ENCODE data around the gene GAL3ST3.
A peak's percentile ranks its signal among the peaks of the same experiment; 100 is the strongest.

GAL3ST3 gene

GRCh38 chr11:66077927-66078326, 29.0 kb upstream of the GAL3ST3 start:
- no peaks in the 10 kb centered on the region for H4K20me1 ChIP-seq (ENCODE audit: control insufficient read depth, insufficient read depth, low read depth, low read length)
- peak overlapping the region; percentile 44 for H3K27ac ChIP-seq (ENCODE audit: low read depth, low read length)
- peak overlapping the region; percentile 23 for H3K4me3 ChIP-seq (ENCODE audit: low read length)
- no peaks in the 10 kb centered on the region for H3K9me2 ChIP-seq (replicated peaks; ENCODE audit: control insufficient read depth, low read length)
- H3F3A ChIP-seq (ENCODE audit: control insufficient read depth, insufficient read depth): peaks cover 17% of the 10 kb centered on the region
- peaks cover 57% of the 10 kb centered on the region for H3K36me3 ChIP-seq (ENCODE audit: control insufficient read depth, low read length)
- H3K79me2 ChIP-seq (ENCODE audit: control insufficient read depth, low read length): peaks cover 99% of the 10 kb centered on the region
- no peak for TF ChIP-seq CTCF (IDR thresholded peaks at IDR 0.05; ENCODE audit: low read depth, low read length, poor library complexity, severe bottlenecking)
- TF ChIP-seq EZH2phosphoT487 (IDR thresholded peaks at IDR 0.05; ENCODE audit: borderline replicate concordance, low read length): no peak
- H3K4me1 ChIP-seq (ENCODE audit: control insufficient read depth, low read length): peaks cover 81% of the 10 kb centered on the region
- H3K27me3 ChIP-seq (ENCODE audit: control insufficient read depth, low read length): no peaks in the 10 kb centered on the region
- no peaks in the 10 kb centered on the region for H3K9me3 ChIP-seq (ENCODE audit: control insufficient read depth, insufficient read depth, low read length)
- peak overlapping the region; percentile 47 for H3K4me2 ChIP-seq (ENCODE audit: low read length)

- TF ChIP-seq EZH2phosphoT487 (IDR thresholded peaks at IDR 0.05; ENCODE audit: borderline replicate concordance, low read length): no peak
- TF ChIP-seq CTCF (IDR thresholded peaks at IDR 0.05; ENCODE audit: low read depth, low read length, poor library complexity, severe bottlenecking): no peak
- H3K27me3 ChIP-seq (ENCODE audit: control insufficient read depth, low read length): no peaks in the 10 kb centered on the region
- H3K27ac ChIP-seq (ENCODE audit: low read depth, low read length): no peak overlapping the region
- H3K36me3 ChIP-seq (ENCODE audit: control insufficient read depth, low read length): peaks cover 61% of the 10 kb centered on the region
- H4K20me1 ChIP-seq (ENCODE audit: control insufficient read depth, insufficient read depth, low read depth, low read length): 0 out of 2 replicates have a peak, but pooled peaks cover 5% of the 10 kb centered on the region
- H3F3A ChIP-seq (ENCODE audit: control insufficient read depth, insufficient read depth): peaks cover 26% of the 10 kb centered on the region
- H3K4me3 ChIP-seq (ENCODE audit: low read length): no peak overlapping the region
- peaks cover 99% of the 10 kb centered on the region for H3K79me2 ChIP-seq (ENCODE audit: control insufficient read depth, low read length)
- no peaks in the 10 kb centered on the region for H3K9me2 ChIP-seq (replicated peaks; ENCODE audit: control insufficient read depth, low read length)
- H3K4me1 ChIP-seq (ENCODE audit: control insufficient read depth, low read length): peaks cover 81% of the 10 kb centered on the region
- H3K4me2 ChIP-seq (ENCODE audit: low read length): no peak overlapping the region
- no peaks in the 10 kb centered on the region for H3K9me3 ChIP-seq (ENCODE audit: control insufficient read depth, insufficient read depth, low read length)
These were observed 27.6 kb upstream of the GAL3ST3 start for GRCh38 chr11:66076561-66076960.

- no peak overlapping the region for H3K27ac ChIP-seq (ENCODE audit: low read depth, low read length)
- peaks cover 66% of the 10 kb centered on the region for H3K36me3 ChIP-seq (ENCODE audit: control insufficient read depth, low read length)
- H3K4me2 ChIP-seq (ENCODE audit: low read length): no peak overlapping the region
- no peaks in the 10 kb centered on the region for H3K9me2 ChIP-seq (replicated peaks; ENCODE audit: control insufficient read depth, low read length)
- no peaks in the 10 kb centered on the region for H3K9me3 ChIP-seq (ENCODE audit: control insufficient read depth, insufficient read depth, low read length)
- peaks cover 73% of the 10 kb centered on the region for H3K4me1 ChIP-seq (ENCODE audit: control insufficient read depth, low read length)
- no peak overlapping the region for H3K4me3 ChIP-seq (ENCODE audit: low read length)
- no peak for TF ChIP-seq EZH2phosphoT487 (IDR thresholded peaks at IDR 0.05; ENCODE audit: borderline replicate concordance, low read length)
- no peak for TF ChIP-seq CTCF (IDR thresholded peaks at IDR 0.05; ENCODE audit: low read depth, low read length, poor library complexity, severe bottlenecking)
- peaks cover 21% of the 10 kb centered on the region for H3F3A ChIP-seq (ENCODE audit: control insufficient read depth, insufficient read depth)
- H3K27me3 ChIP-seq (ENCODE audit: control insufficient read depth, low read length): no peaks in the 10 kb centered on the region
- peaks cover 99% of the 10 kb centered on the region for H3K79me2 ChIP-seq (ENCODE audit: control insufficient read depth, low read length)
- 0 out of 2 replicates have a peak, but pooled peaks cover 5% of the 10 kb centered on the region for H4K20me1 ChIP-seq (ENCODE audit: control insufficient read depth, insufficient read depth, low read depth, low read length)
These were observed 26.3 kb upstream of the GAL3ST3 start for GRCh38 chr11:66075273-66075672.
